ENCODE results near the gene CNTNAP2. TPM values are rescaled to one million over a fixed set of nuclear protein-coding genes. Genes with fewer than 3 reads are reported as not detected.
"Not testable (repeated sequence)": the region's sequence is repeated elsewhere in the genome, so short reads cannot be mapped to it uniquely, and the experiment has no call there.

Gene CNTNAP2
- total RNA-seq, 2 donors from 2014 or later = not detected

GRCh38 chr7:148465441-148465840 lies 2348.8 kb downstream of the CNTNAP2 start:
- not testable (repeated sequence) for ATAC-seq (replicated peaks); H3K9me3 Mint-ChIP-seq; H3K4me3 Mint-ChIP-seq; H3K4me1 Mint-ChIP-seq; H3K27ac Mint-ChIP-seq; H3K36me3 Mint-ChIP-seq (ENCODE audit: low read depth); H3K27me3 Mint-ChIP-seq

- Mint-ChIP-seq H3K9me3 (no peaks in the 10 kb centered on the region), H3K36me3 (ENCODE audit: low read depth) (no peaks in the 10 kb centered on the region), H3K27ac (no peak overlapping the region), H3K27me3 (peaks cover 4% of the 10 kb centered on the region), H3K4me1 (no peaks in the 10 kb centered on the region), H3K4me3 (no peak overlapping the region)
- no peak for ATAC-seq (replicated peaks)
Measured at GRCh38 chr7:148466120-148466519, 2349.5 kb downstream of the CNTNAP2 start.

- no peak for ATAC-seq (replicated peaks)
- H3K4me1 Mint-ChIP-seq = no peaks in the 10 kb centered on the region
- H3K9me3 Mint-ChIP-seq = no peaks in the 10 kb centered on the region
- H3K36me3 Mint-ChIP-seq (ENCODE audit: low read depth) = no peaks in the 10 kb centered on the region
- H3K27ac Mint-ChIP-seq = no peak overlapping the region
- H3K27me3 Mint-ChIP-seq = peaks cover 8% of the 10 kb centered on the region
- no peak overlapping the region for H3K4me3 Mint-ChIP-seq
Measured at GRCh38 chr7:148468700-148469098, 2352.1 kb downstream of the CNTNAP2 start.

All from activated T-helper 17 cell treated with anti-CD3 and anti-CD28 coated beads, Interleukin-2, amount 50 U/mL, for 72 hours (primary cell).